ENCODE results near the gene UVSSA.

UVSSA gene

DNA sequence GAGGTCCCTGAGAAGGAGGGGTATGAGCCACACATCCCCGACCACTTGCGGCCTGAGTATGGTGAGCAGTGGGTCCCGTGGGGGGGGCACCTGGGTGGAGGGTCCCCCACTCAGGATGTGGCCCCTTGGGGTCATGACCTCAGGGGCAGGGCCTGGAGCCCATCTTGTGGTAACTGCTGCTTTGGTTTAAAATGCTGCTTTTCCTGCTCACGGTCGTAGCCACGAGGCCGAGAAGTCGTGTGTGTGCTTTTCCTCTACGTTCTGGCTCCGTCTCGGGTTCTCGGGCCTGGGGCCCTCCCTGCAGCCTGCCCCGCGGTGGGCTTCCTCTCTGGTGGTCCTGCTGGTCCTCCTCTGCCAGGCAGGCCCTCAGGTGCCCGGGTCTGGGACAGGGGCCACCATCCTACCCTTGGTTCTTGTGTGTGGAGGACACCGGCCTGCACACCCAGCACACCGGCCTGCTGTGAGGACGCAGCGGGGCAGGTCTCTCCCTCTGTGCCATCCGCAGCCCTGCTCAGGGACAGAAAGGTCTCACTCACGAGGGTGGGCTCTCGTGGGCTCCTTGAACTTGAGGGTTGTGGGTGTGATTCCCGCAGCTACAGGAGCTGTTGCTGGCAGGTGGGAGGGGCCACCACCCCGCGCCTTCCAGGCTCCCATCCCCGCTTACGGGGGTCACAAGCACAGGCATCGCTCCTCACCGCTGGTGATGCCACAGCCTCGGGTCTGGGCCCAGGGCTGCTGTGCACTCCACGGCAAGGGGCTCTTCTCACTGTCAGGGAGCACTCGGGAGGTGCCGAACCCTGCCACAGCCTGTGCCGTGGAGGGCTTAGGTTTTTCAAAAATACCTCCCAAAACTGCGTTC is 19.6 kb downstream of the UVSSA start:
- no peak for TF ChIP-seq POLR2AphosphoS5 (IDR thresholded peaks at IDR 0.05; ENCODE audit: borderline replicate concordance, low read depth, low read length)
- TF ChIP-seq EZH2 (IDR thresholded peaks at IDR 0.05) = no peak
- TF ChIP-seq FOXP2 (optimal IDR thresholded peaks at IDR 0.05; ENCODE audit: control extremely low read depth, extremely low read length, insufficient read depth) = no peak
- DNase-seq (ENCODE audit: low read depth, low spot score) = no peak
- H3K27ac ChIP-seq = no peak overlapping the region
- no peaks in the 10 kb centered on the region for H3K36me3 ChIP-seq (ENCODE audit: insufficient read depth, low read length)
- no peak overlapping the region for H3K4me3 ChIP-seq
- H3K9ac ChIP-seq (ENCODE audit: insufficient read length) = no peak overlapping the region
- no peaks in the 10 kb centered on the region for H3K9me3 ChIP-seq (ENCODE audit: low read depth, low read length)

DNA sequence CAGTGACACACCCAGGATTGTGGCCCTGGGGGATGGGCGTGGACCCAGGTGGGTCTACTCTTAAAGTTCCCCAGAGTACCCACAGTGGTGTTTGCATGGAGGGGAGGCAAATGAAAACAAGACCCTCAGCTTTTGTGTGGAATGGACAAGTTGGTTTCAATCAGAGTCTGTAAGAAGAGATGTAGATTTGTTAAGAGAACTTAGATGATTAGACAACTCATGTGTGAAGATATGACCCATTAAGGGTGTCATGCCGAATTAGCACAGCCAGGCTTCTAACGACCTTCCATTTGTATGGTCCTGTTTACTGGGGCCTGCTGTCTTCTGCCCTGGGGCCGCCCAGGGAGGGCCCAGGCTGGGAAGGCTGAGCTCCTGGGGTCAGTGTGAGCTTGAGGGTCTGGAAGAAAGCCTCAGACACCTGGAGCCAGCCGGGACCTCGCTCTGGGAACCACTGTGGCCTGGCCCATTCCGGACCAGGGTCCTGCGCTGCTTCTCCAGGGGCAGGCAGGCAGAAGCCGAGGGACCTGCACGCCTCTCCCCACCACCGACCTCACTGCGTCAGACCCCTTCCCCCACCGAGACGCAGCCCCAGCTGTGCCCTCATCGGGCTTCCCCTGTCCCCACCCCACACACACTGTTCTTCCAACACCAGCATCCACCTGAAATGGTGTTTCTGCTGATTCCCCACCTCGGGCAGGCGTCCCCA is 20.4 kb downstream of the UVSSA start:
- no peak overlapping the region for H3K27ac ChIP-seq
- no peaks in the 10 kb centered on the region for H3K36me3 ChIP-seq (ENCODE audit: insufficient read depth, low read length)
- no peak for DNase-seq (ENCODE audit: low read depth, low spot score)
- no peak overlapping the region for H3K9ac ChIP-seq (ENCODE audit: insufficient read length)
- no peaks in the 10 kb centered on the region for H3K9me3 ChIP-seq (ENCODE audit: low read depth, low read length)
- no peak overlapping the region for H3K4me3 ChIP-seq
- TF ChIP-seq POLR2AphosphoS5 (IDR thresholded peaks at IDR 0.05; ENCODE audit: borderline replicate concordance, low read depth, low read length) (no peak), FOXP2 (optimal IDR thresholded peaks at IDR 0.05; ENCODE audit: control extremely low read depth, extremely low read length, insufficient read depth) (no peak), EZH2 (IDR thresholded peaks at IDR 0.05) (no peak)

DNA sequence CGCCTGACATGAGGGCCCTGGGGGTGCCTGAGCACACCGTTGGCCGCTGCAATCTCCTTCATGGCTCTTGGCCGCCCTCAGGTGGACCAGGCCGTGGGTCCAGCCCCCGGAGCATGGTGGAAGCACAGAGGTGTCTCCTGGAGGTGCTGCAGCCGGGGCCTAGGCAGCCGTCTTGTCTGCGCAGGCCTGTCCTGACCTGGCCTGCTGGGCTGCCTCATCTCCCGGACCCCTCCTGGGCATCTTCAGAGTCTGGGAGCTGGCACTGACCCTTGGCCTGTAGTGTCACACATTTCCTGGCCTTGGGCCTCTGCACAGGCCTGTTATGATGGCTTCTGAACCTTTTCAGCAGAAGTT is 20.9 kb downstream of the UVSSA start:
- Histone ChIP-seq H3K27ac (no peak overlapping the region), H3K9me3 (ENCODE audit: low read depth, low read length) (no peaks in the 10 kb centered on the region), H3K9ac (ENCODE audit: insufficient read length) (no peak overlapping the region), H3K36me3 (ENCODE audit: insufficient read depth, low read length) (no peaks in the 10 kb centered on the region), H3K4me3 (no peak overlapping the region)
- DNase-seq (ENCODE audit: low read depth, low spot score) = no peak
- no peak for TF ChIP-seq POLR2AphosphoS5 (IDR thresholded peaks at IDR 0.05; ENCODE audit: borderline replicate concordance, low read depth, low read length)
- no peak for TF ChIP-seq EZH2 (IDR thresholded peaks at IDR 0.05)
- TF ChIP-seq FOXP2 (optimal IDR thresholded peaks at IDR 0.05; ENCODE audit: control extremely low read depth, extremely low read length, insufficient read depth) = no peak

DNA sequence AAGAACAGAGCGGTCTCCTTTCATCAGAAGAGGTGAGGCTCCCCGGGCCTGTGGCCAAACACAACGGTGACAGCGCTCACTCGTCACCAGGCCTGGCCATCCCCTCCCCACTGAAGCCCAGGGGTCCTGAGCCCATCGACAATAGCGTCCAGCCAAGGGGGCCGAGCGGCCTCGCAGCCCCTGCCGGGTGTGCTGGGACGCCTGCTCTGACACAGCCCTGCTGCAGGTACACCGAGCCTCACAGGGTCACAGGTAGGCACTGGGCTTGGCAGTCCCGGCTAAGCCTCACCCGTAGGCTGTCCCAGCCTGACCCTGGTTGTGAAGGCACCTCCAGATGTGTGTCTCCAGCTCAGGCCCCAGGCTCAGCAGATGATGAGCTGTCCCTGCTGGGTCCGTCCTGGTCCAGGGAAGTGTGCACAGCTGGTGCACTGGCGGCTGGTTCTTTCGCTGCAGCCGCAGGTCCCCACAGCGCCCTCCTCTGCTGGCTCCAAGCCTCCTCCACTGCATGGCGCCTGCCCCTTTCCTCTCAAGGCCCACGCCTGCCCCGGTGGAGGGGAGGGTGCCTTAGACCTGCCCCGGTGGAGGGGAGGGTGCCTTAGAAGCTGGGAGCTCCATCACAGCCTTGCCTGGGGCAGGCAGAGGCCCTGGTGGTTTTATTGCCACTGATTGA is 21.5 kb downstream of the UVSSA start:
- Histone ChIP-seq H3K27ac (no peak overlapping the region), H3K4me3 (no peak overlapping the region), H3K9me3 (ENCODE audit: low read depth, low read length) (no peaks in the 10 kb centered on the region), H3K9ac (ENCODE audit: insufficient read length) (no peak overlapping the region), H3K36me3 (ENCODE audit: insufficient read depth, low read length) (no peaks in the 10 kb centered on the region)
- TF ChIP-seq FOXP2 (optimal IDR thresholded peaks at IDR 0.05; ENCODE audit: control extremely low read depth, extremely low read length, insufficient read depth) (no peak), POLR2AphosphoS5 (IDR thresholded peaks at IDR 0.05; ENCODE audit: borderline replicate concordance, low read depth, low read length) (no peak), EZH2 (IDR thresholded peaks at IDR 0.05) (no peak)
- DNase-seq (ENCODE audit: low read depth, low spot score) = no peak

DNA sequence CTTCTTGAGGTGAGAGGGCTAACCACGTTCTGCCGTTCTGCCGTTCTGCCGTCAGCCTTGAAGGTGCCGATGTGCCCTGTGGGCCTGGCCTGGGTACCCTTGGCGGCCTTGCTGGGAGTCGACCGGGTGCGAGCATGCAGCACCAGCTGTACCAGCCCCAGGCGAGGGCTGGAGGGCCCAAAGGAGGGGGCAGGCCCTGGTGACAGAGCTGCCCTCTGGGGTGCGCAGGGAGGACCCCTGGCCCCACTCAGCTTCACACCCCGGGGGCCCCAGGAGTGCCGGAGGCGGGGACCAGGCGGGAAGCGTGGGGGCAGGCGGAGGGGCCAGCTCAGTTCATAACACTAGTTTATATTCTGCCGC is 22.1 kb downstream of the UVSSA start:
- H3K27ac ChIP-seq = no peak overlapping the region
- DNase-seq (ENCODE audit: low read depth, low spot score) = no peak
- H3K36me3 ChIP-seq (ENCODE audit: insufficient read depth, low read length) = no peaks in the 10 kb centered on the region
- no peaks in the 10 kb centered on the region for H3K9me3 ChIP-seq (ENCODE audit: low read depth, low read length)
- no peak overlapping the region for H3K9ac ChIP-seq (ENCODE audit: insufficient read length)
- TF ChIP-seq FOXP2 (optimal IDR thresholded peaks at IDR 0.05; ENCODE audit: control extremely low read depth, extremely low read length, insufficient read depth) = no peak
- H3K4me3 ChIP-seq = no peak overlapping the region

DNA sequence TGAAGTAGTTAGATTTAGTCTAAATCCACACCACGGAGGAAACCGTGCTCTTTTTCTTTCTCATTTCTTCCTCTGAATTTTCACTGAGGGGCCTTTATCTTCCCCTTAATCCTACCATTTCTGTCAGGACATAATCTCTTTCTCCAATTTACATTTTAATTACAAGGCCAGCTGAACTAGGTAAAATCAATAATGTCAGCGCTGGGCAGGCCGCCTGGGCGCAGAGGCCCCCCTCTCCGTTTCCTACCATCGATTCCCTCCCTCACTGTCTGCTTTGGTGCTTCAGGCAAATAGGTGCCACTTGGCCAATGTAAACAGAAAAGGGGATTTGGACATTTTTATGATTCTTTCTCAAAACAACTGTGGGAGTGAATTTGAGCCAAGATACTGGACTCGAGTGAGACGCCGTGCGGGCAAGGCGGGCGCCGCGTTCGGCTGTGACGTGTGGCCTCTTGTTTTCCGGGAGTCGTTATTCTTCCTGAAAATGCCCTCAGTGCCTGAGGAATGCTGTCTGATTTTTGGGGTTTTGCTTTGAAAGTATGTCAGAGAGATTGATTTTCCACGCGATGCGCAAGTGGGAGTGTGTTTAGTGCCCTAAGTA is 22.6 kb downstream of the UVSSA start:
- no peak overlapping the region for H3K4me3 ChIP-seq
- no peaks in the 10 kb centered on the region for H3K36me3 ChIP-seq (ENCODE audit: insufficient read depth, low read length)
- no peak for DNase-seq (ENCODE audit: low read depth, low spot score)
- H3K27ac ChIP-seq = no peak overlapping the region
- no peaks in the 10 kb centered on the region for H3K9me3 ChIP-seq (ENCODE audit: low read depth, low read length)
- H3K9ac ChIP-seq (ENCODE audit: insufficient read length) = no peak overlapping the region
- no peak for TF ChIP-seq FOXP2 (optimal IDR thresholded peaks at IDR 0.05; ENCODE audit: control extremely low read depth, extremely low read length, insufficient read depth)
- TF ChIP-seq EZH2 (IDR thresholded peaks at IDR 0.05) = no peak
- TF ChIP-seq POLR2AphosphoS5 (IDR thresholded peaks at IDR 0.05; ENCODE audit: borderline replicate concordance, low read depth, low read length) = no peak

DNA sequence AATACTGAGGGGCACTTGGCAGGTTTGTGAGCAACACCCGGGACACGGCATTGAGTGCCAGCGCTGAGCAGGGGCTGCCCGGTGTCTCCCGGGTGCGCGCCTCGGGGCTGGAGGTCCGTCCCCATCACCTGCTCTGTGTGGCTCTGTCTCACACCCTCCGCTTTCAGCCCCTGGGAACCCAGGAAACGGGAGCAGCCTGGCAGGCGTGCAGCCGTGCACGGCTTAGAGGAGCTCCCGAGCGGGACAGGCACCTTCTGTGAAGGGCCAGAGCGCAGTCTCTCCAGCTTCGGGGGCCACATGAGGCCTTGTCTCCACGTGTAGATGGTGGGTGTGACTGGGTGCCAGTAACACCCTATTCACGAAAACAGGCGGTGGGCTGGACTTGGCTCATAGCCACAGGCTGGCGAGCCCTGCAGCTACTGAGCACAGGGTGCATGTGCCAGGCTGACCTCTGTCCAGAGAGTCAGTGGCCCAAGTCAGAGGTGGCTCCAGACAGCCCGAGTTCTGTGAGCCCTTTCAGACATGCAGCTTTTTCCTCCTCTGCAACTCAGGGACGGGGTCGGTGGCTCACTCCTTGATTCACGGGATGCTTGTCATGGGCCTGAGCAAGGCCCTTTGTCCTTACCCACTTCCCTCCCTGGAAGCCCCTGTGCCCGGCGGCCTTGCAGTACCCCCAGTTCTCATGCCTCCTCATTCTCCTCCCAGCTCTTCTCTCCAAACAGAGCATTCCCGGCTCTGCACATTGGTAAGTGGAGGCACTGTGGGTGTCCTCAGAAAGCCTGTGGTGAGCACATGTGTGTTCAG is 23.5 kb downstream of the UVSSA start:
- no peak for DNase-seq (ENCODE audit: low read depth, low spot score)
- no peaks in the 10 kb centered on the region for H3K9me3 ChIP-seq (ENCODE audit: low read depth, low read length)
- no peak overlapping the region for H3K4me3 ChIP-seq
- TF ChIP-seq EZH2 (IDR thresholded peaks at IDR 0.05) (no peak), POLR2AphosphoS5 (IDR thresholded peaks at IDR 0.05; ENCODE audit: borderline replicate concordance, low read depth, low read length) (no peak), FOXP2 (optimal IDR thresholded peaks at IDR 0.05; ENCODE audit: control extremely low read depth, extremely low read length, insufficient read depth) (no peak)
- no peak overlapping the region for H3K9ac ChIP-seq (ENCODE audit: insufficient read length)
- H3K36me3 ChIP-seq (ENCODE audit: insufficient read depth, low read length) = no peaks in the 10 kb centered on the region
- H3K27ac ChIP-seq = no peak overlapping the region
